Natural killer cell (primary cell): Measurements from ENCODE around the gene HEATR9. TPM values are rescaled to one million over a fixed set of nuclear protein-coding genes. Genes with fewer than 3 reads are reported as not detected.

Experiments used
- ATAC-seq, 3 donors: fragments of 150-1000 bp in 2 of 3; fragments of 200-7000 bp in 1 of 3; cut with Tn5 transposase; 1 replicate in 1 of 3; 2 replicates in 2 of 3; pipeline ENCODE4 v1.10.0; 2021; ENCODE audit warnings: mild to moderate bottlenecking in 2 of 3, moderate library complexity in 2 of 3
- DNase-seq, 2 donors: peaks; one replicate each; pipeline versions ENCODE4 v3.0.0 to v3.0.0-alpha.2; 2013 to 2021; ENCODE audit warnings: mixed read lengths in 1 of 2
- H3K27ac ChIP-seq: one replicate; pipeline ENCODE4 v1.5.1; 2013; ENCODE audit warnings: mild to moderate bottlenecking, low read length
- H3K27me3 ChIP-seq: one replicate; pipeline ENCODE4 v1.6.1; 2013; ENCODE audit warnings: low read length; ENCODE audit not compliant: control insufficient read depth, insufficient read depth
- H3K36me3 ChIP-seq: one replicate; pipeline ENCODE4 v1.6.1; 2013; ENCODE audit warnings: low read length; ENCODE audit not compliant: control insufficient read depth, insufficient read depth
- H3K4me1 ChIP-seq: one replicate; pipeline ENCODE4 v1.6.1; 2013; ENCODE audit warnings: low read length; ENCODE audit not compliant: control insufficient read depth, insufficient read depth
- H3K4me3 ChIP-seq: one replicate; pipeline ENCODE4 v1.5.1; 2013; ENCODE audit warnings: low read length
- H3K9me3 ChIP-seq: one replicate; pipeline ENCODE4 v1.6.1; 2013; ENCODE audit warnings: low read length; ENCODE audit not compliant: control insufficient read depth, insufficient read depth
- H3K27ac Mint-ChIP-seq, 2 donors: one replicate each; pipeline ENCODE4 v1.8.0; 2022; ENCODE audit warnings: mild to moderate bottlenecking in 2 of 2, mixed read lengths in 2 of 2, moderate library complexity in 1 of 2
- H3K27me3 Mint-ChIP-seq, 2 donors: one replicate each; pipeline ENCODE4 v1.8.0; 2022; ENCODE audit warnings: low read depth in 2 of 2, mixed read lengths in 2 of 2
- H3K36me3 Mint-ChIP-seq: one replicate; pipeline ENCODE4 v1.8.0; 2022; ENCODE audit warnings: mixed read lengths
- H3K4me1 Mint-ChIP-seq, 2 donors: one replicate each; pipeline ENCODE4 v1.8.0; 2022; ENCODE audit warnings: mixed read lengths in 2 of 2
- H3K4me3 Mint-ChIP-seq: one replicate; pipeline ENCODE4 v1.8.0; 2022; ENCODE audit warnings: mild to moderate bottlenecking, moderate library complexity, mixed read lengths
- H3K9me3 Mint-ChIP-seq, 2 donors: one replicate each; pipeline ENCODE4 v1.8.0; 2022; ENCODE audit warnings: mixed read lengths in 2 of 2
- CTCF ChIP-seq: fragments of 200-600 bp; IDR thresholded peaks from one replicate; pipeline ENCODE4 v1.8.0; 2022; ENCODE audit warnings: antibody characterized with exemption
- WGBS: methylation state at CpG from one replicate; pipeline ENCODE4 v1.1.7; 2013; ENCODE audit warnings: missing lambda C conversion rate; ENCODE audit not compliant: insufficient coverage; 5-methylcytosine and 5-hydroxymethylcytosine counted together
- intact Hi-C: fragments of 100-400 bp; cut with micrococcal nuclease; formaldehyde crosslinking; loops from one replicate; pipeline ENCODE4 v1.14.2; 2022
- total RNA-seq, 4 donors: library from RNA; stranded (reverse); fragments of 120-200 nt in 1 of 4; gene quantifications; one replicate each; pipeline versions ENCODE4 v1.2.3 to v1.2.4, GENCODE V29; 2013 to 2022

Gene HEATR9
- total RNA-seq, 3 donors from 2014 or later (not counting 1 experiment from before 2014, with no cell fraction given), result 10.0 to 24.1 (median 15.1) TPM

DNA sequence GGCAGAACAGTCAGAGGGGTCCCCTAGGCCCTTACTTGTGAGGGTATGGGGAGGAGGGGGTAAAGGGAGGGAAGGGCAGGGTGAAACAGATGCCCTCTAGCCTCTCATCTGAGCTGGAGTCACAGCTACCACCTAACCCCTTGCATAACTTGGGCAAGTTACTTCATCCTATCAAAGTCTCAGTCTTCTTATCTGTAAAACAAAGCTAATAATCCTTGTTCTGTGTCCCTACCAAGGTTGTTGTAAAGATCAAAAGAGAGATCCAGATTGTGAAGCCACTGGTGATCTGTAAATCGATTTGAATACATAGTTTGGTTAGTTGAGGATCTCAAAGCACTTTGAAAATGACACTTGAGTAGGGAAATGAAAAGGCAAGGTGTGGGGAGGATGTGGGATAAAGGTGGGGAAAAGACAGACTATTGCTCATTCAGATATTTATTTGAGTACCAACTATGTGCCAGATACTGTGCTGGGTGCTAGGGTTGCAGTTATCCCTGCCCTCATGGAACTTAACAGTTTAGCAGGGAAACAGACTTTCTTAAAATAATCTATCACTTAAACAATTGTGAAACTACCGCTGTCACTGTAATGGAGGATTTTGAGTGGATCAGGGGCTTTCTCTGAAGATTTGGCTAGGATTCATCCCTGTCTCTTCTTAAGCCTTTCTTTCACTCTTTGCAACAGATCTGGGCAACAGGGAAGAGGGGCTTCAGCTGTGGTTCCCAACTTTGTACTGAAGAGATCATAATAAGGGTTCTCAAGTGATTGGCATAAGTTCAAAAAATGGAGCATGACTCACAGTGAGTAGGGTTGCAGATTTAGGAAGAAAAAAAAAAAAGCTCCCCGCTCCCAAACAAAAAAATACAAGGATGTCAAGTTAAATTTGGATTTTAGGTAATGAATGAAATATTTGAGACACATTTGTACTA lies 3.0 kb downstream of the HEATR9 start:
- H3K9me3 Mint-ChIP-seq, result no peaks in the 10 kb centered on the region

DNA sequence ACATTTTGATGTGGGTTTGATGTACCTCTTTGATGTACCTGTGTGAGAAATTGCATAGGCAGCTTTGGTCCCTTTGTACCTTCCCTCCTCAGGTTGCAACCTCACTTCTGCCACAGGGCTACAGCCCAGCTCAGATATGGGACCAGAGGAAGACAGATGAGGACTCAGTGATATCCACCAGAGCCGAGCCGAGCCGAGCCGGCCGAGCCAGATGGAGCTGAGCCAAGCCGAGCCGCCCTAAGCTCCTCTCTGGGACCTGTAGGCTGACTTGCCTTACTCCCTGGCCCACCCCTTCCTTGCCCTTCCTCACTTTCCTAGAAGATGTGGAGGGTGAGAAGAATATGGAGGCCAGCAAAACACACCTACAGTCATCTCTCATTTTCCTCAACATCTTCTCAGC lies 3.8 kb downstream of the HEATR9 start:
- Mint-ChIP-seq H3K9me3 (no peaks in the 10 kb centered on the region), H3K4me1 (peaks cover 52% of the 10 kb centered on the region in 2 donors), H3K27me3 (no peaks in the 10 kb centered on the region), H3K36me3 (peaks cover 16% of the 10 kb centered on the region), H3K4me3 (no peak overlapping the region), H3K27ac (no peak overlapping the region)
- ATAC-seq, result no peak
- DNase-seq, result no peak
- Histone ChIP-seq H3K4me1 (peaks cover 12% of the 10 kb centered on the region), H3K36me3 (peaks cover 8% of the 10 kb centered on the region), H3K9me3 (no peaks in the 10 kb centered on the region), H3K4me3 (no peak overlapping the region), H3K27me3 (no peaks in the 10 kb centered on the region), H3K27ac (no peak overlapping the region)
- WGBS, result 96% methylated on average over 7 of the region's 7 CpGs
- intact Hi-C loops, result no loop called here
- no peak for TF ChIP-seq CTCF

More for the DNA sequence above, 3.0 kb downstream of the HEATR9 start:
- Mint-ChIP-seq H3K27me3 (no peaks in the 10 kb centered on the region), H3K4me1 (peaks cover 55% of the 10 kb centered on the region in 2 donors), H3K4me3 (peak overlapping the region; percentile 18), H3K36me3 (peaks cover 16% of the 10 kb centered on the region), H3K27ac (peak overlapping the region; percentile 56 to 57)
- no peak overlapping the region for H3K4me3 ChIP-seq
- DNase-seq, result no peak
- H3K9me3 ChIP-seq, result no peaks in the 10 kb centered on the region
- no peak for ATAC-seq
- no peak overlapping the region for H3K27ac ChIP-seq
- peaks cover 9% of the 10 kb centered on the region for H3K36me3 ChIP-seq
- peaks cover 12% of the 10 kb centered on the region for H3K4me1 ChIP-seq
- H3K27me3 ChIP-seq, result no peaks in the 10 kb centered on the region
- TF ChIP-seq CTCF, result no peak
- intact Hi-C loops, result no loop called here
- 67% methylated on average over 1 of the region's 3 CpGs for WGBS

- H3K27me3 Mint-ChIP-seq, result no peaks in the 10 kb centered on the region
- no peak overlapping the region for H3K4me3 ChIP-seq
- intact Hi-C loops, result no loop called here
- no peaks in the 10 kb centered on the region for H3K9me3 Mint-ChIP-seq
- peaks cover 51 to 55% of the 10 kb centered on the region in 2 donors for H3K4me1 Mint-ChIP-seq
- H3K27ac ChIP-seq, result no peak overlapping the region
- no peak for DNase-seq
- peaks cover 3% of the 10 kb centered on the region for H3K36me3 ChIP-seq
- peaks cover 7% of the 10 kb centered on the region for H3K36me3 Mint-ChIP-seq
- TF ChIP-seq CTCF, result no peak
- WGBS, result 93% methylated on average over 2 of the region's 2 CpGs
- H3K4me3 Mint-ChIP-seq, result no peak overlapping the region
- ATAC-seq, result no peak
- H3K9me3 ChIP-seq, result no peaks in the 10 kb centered on the region
- H3K4me1 ChIP-seq, result peaks cover 18% of the 10 kb centered on the region
- H3K27me3 ChIP-seq, result no peaks in the 10 kb centered on the region
- H3K27ac Mint-ChIP-seq, result peak overlapping the region; percentile 5 to 68
Observed at GRCh38 chr17:35856603-35857002, 12.1 kb downstream of the HEATR9 start.
